MV-4-11 (cell line): ENCODE data around the gene HOXC5.

Experiments used
- DNase-seq: peaks from one replicate; lab custom pipeline; 2025; lab: John Stamatoyannopoulos, UW

Gene HOXC5

GRCh38 chr12:53995378-53996239 is 37.2 kb upstream of the HOXC5 start:
- peak; percentile 21 for DNase-seq

GRCh38 chr12:53996240-53997203 is 36.3 kb upstream of the HOXC5 start:
- DNase-seq = no peak

GRCh38 chr12:53997204-53998109 is 35.4 kb upstream of the HOXC5 start:
- DNase-seq = no peak

GRCh38 chr12:53998110-53998899 is 34.5 kb upstream of the HOXC5 start:
- no peak for DNase-seq

- DNase-seq = no peak
Observed at GRCh38 chr12:53998900-53999236, 34.0 kb upstream of the HOXC5 start.

GRCh38 chr12:53999559-54000115 is 33.2 kb upstream of the HOXC5 start:
- DNase-seq = no peak

GRCh38 chr12:54000116-54001114 is 32.4 kb upstream of the HOXC5 start, which contains the start of gene HOXC9:
HOXC9 (plus strand) TSS chr12:54000161; CDS start chr12:54000189, 28 bp downstream.
- DNase-seq = no peak

- no peak for DNase-seq
Observed at GRCh38 chr12:54001283-54002187, 31.3 kb upstream of the HOXC5 start.

GRCh38 chr12:54002278-54002914 is 30.5 kb upstream of the HOXC5 start:
- DNase-seq = no peak

- DNase-seq = no peak
Observed at GRCh38 chr12:54002915-54003389, 29.9 kb upstream of the HOXC5 start.

GRCh38 chr12:54003625-54004024 is 29.2 kb upstream of the HOXC5 start:
- no peak for DNase-seq

GRCh38 chr12:54004063-54004840 is 28.6 kb upstream of the HOXC5 start:
- DNase-seq = no peak

GRCh38 chr12:54004841-54005530 is 27.9 kb upstream of the HOXC5 start:
- DNase-seq = no peak

- no peak for DNase-seq
Observed at GRCh38 chr12:54005531-54005852, 27.4 kb upstream of the HOXC5 start.

- DNase-seq = peak; percentile 50
Observed at GRCh38 chr12:54005853-54006558, 26.8 kb upstream of the HOXC5 start.
